Measurements from ENCODE around the gene CDC20B. TPM values are rescaled to one million over a fixed set of nuclear protein-coding genes. Genes with fewer than 3 reads are reported as not detected.
"Not testable (repeated sequence)": the region's sequence is repeated elsewhere in the genome, so short reads cannot be mapped to it uniquely, and the experiment has no call there.

CDC20B gene
- total and polyA plus RNA-seq, 2 of the 8 experiments (the other 6 are each of a cell fraction or from before 2014, with no cell fraction given), result 0.06 TPM; not detected in 1

- H3K79me1 ChIP-seq (ENCODE audit: low read depth, low read length); H2BK15ac ChIP-seq (ENCODE audit: low read length); H3K27me3 ChIP-seq (replicated peaks in 1 of 4; ENCODE audit: control insufficient read depth in 3 of 4, extremely low read depth in 1 of 4, insufficient read depth in 3 of 4, low read length in 3 of 4); H3K36me3 ChIP-seq (ENCODE audit: control insufficient read depth in 2 of 4, insufficient read depth in 4 of 4, low read length in 3 of 4); H3K23ac ChIP-seq (ENCODE audit: insufficient read length); H3K14ac ChIP-seq (ENCODE audit: insufficient read length); DNase-seq (ENCODE audit: low read depth in 1 of 2, low spot score in 2 of 2); H2BK120ac ChIP-seq (replicated peaks; ENCODE audit: low read depth, low read length); H3K4me1 ChIP-seq (replicated peaks in 1 of 4; ENCODE audit: control insufficient read depth in 3 of 4, insufficient read depth in 4 of 4, low read length in 3 of 4); H3K79me2 ChIP-seq (ENCODE audit: control insufficient read depth in 1 of 2, insufficient read depth in 2 of 2, low read length in 2 of 2); H4K5ac ChIP-seq (ENCODE audit: insufficient read length, low read depth, low read length); H3K56ac ChIP-seq (replicated peaks; ENCODE audit: insufficient read length, low read depth, low read length); H2BK12ac ChIP-seq (ENCODE audit: low read depth, low read length); H2BK5ac ChIP-seq (ENCODE audit: low read depth, low read length); POLR2A ChIA-PET (ENCODE audit: partially characterized antibody); H3K9me3 ChIP-seq (ENCODE audit: insufficient read depth in 2 of 2, low read depth in 1 of 2, low read length in 1 of 2); H3K23me2 ChIP-seq (ENCODE audit: low read depth, low read length); H3K27ac ChIP-seq (ENCODE audit: low read depth, low read length); H4K8ac ChIP-seq (ENCODE audit: extremely low read depth, insufficient read depth, low read length); FAIRE-seq; H2AFZ ChIP-seq (ENCODE audit: low read length); H4K20me1 ChIP-seq (replicated peaks in 1 of 2; ENCODE audit: control insufficient read depth in 1 of 2, insufficient read depth in 2 of 2, low read length in 2 of 2); H3K4me2 ChIP-seq (ENCODE audit: insufficient read depth in 1 of 2, low read depth in 2 of 2, low read length in 2 of 2); H3K9ac ChIP-seq (replicated peaks in 1 of 4; ENCODE audit: extremely low read depth in 1 of 4, low read depth in 3 of 4, low read length in 3 of 4); H2AK5ac ChIP-seq (ENCODE audit: low read depth, low read length); H3K4ac ChIP-seq (replicated peaks; ENCODE audit: insufficient read length, low read depth, low read length); H2BK20ac ChIP-seq (ENCODE audit: low read length); H3K18ac ChIP-seq (ENCODE audit: extremely low read depth, low read length); H3K4me3 ChIP-seq (ENCODE audit: extremely low read depth in 1 of 4, insufficient read depth in 2 of 4, low read depth in 3 of 4, low read length in 4 of 4); H4K91ac ChIP-seq (replicated peaks; ENCODE audit: insufficient read length, low read length): not testable (repeated sequence)
- CTCF ChIA-PET (ENCODE audit: partially characterized antibody), result interaction anchor here (0.7 to 1.8 kb wide), 2 partner anchors 162 to 616 kb away, joined by 3 read pairs; no protein-coding TSS in a partner anchor
Observed at GRCh38 chr5:55105976-55106375, 67.0 kb downstream of the CDC20B start.

Data from H1 (cell line).